Mesendoderm (in vitro differentiated cells): Measurements from ENCODE around the gene LRRC45.
"Not testable (repeated sequence)": the region's sequence is repeated elsewhere in the genome, so short reads cannot be mapped to it uniquely, and the experiment has no call there.

Experiments used
- DNase-seq: peaks from one replicate; pipeline ENCODE4 v3.0.0; 2013
- H2AK5ac ChIP-seq: 2 replicates; pipeline ENCODE4 v1.6.1; 2013; ENCODE audit warnings: low read length, inconsistent platforms
- H2BK120ac ChIP-seq: 2 replicates; pipeline ENCODE4 v1.6.1; 2013; ENCODE audit warnings: low read depth, mild to moderate bottlenecking, low read length, moderate library complexity, mixed read lengths
- H2BK15ac ChIP-seq: replicated peaks from 2 replicates; pipeline ENCODE4 v1.6.1; 2013; ENCODE audit warnings: low read depth, mild to moderate bottlenecking, moderate library complexity
- H2BK5ac ChIP-seq: 2 replicates; pipeline ENCODE4 v1.6.1; 2013; ENCODE audit warnings: low read length, inconsistent platforms
- H3K18ac ChIP-seq: 2 replicates; pipeline ENCODE4 v1.6.1; 2013; ENCODE audit warnings: mild to moderate bottlenecking, low read length, mixed read lengths
- H3K23ac ChIP-seq: one replicate; pipeline ENCODE4 v1.6.1; 2013; ENCODE audit warnings: low read length
- H3K27ac ChIP-seq: 2 replicates; pipeline ENCODE4 v1.5.1; 2013; ENCODE audit warnings: low read depth, mild to moderate bottlenecking, inconsistent platforms, low read length, moderate library complexity
- H3K27me3 ChIP-seq: 2 replicates; pipeline ENCODE4 v1.6.1; 2013; ENCODE audit warnings: low read length, control low read depth, mild to moderate bottlenecking, inconsistent platforms; ENCODE audit not compliant: insufficient read depth, poor library complexity
- H3K36me3 ChIP-seq: 2 replicates; pipeline ENCODE4 v1.6.1; 2013; ENCODE audit warnings: low read length, inconsistent platforms; ENCODE audit not compliant: control insufficient read depth, insufficient read depth
- H3K4ac ChIP-seq: one replicate; pipeline ENCODE4 v1.6.1; 2013; ENCODE audit warnings: low read depth, mild to moderate bottlenecking, low read length, moderate library complexity
- H3K4me1 ChIP-seq: 2 replicates; pipeline ENCODE4 v1.6.1; 2013; ENCODE audit warnings: low read depth, low read length, inconsistent platforms; ENCODE audit not compliant: control insufficient read depth
- H3K4me2 ChIP-seq: 2 replicates; pipeline ENCODE4 v1.6.1; 2013; ENCODE audit warnings: low read length
- H3K4me3 ChIP-seq: 2 replicates; pipeline ENCODE4 v1.5.1; 2013; ENCODE audit warnings: mild to moderate bottlenecking, low read length
- H3K56ac ChIP-seq: one replicate; pipeline ENCODE4 v1.6.1; 2013; ENCODE audit warnings: low read length
- H3K79me1 ChIP-seq: 2 replicates; pipeline ENCODE4 v1.6.1; 2013; ENCODE audit warnings: low read length, inconsistent platforms
- H3K79me2 ChIP-seq: 2 replicates; pipeline ENCODE4 v1.6.1; 2013; ENCODE audit warnings: mild to moderate bottlenecking, low read length; ENCODE audit not compliant: control insufficient read depth, insufficient read depth
- H3K9ac ChIP-seq: 2 replicates; pipeline ENCODE4 v1.6.1; 2013; ENCODE audit warnings: low read length, inconsistent platforms
- H4K5ac ChIP-seq: one replicate; pipeline ENCODE4 v1.6.1; 2013; ENCODE audit warnings: low read length
- H4K8ac ChIP-seq: one replicate; pipeline ENCODE4 v1.6.1; 2013; ENCODE audit warnings: low read depth, mild to moderate bottlenecking, control low read depth, low read length, moderate library complexity
- WGBS: extraction: QIAGEN DNeasy Blood & Tissue Kit; methylation state at CpG from one replicate; pipeline ENCODE4 v1.1.7; 2013; ENCODE audit warnings: low lambda C conversion rate, missing lambda C conversion rate; ENCODE audit not compliant: insufficient coverage; ENCODE audit errors: extremely low coverage; 5-methylcytosine and 5-hydroxymethylcytosine counted together

LRRC45 gene

GRCh38 chr17:81980122-81980521 is 43.0 kb upstream of the LRRC45 start:
- H2BK15ac ChIP-seq = no peak overlapping the region
- H4K8ac ChIP-seq = no peak overlapping the region
- peaks cover 3% of the 10 kb centered on the region for H3K36me3 ChIP-seq
- H3K27me3 ChIP-seq = no peaks in the 10 kb centered on the region
- H3K4ac ChIP-seq = no peak overlapping the region
- H2AK5ac ChIP-seq = no peak overlapping the region
- no peak overlapping the region for H3K4me3 ChIP-seq
- no peak overlapping the region for H4K5ac ChIP-seq
- WGBS = no CpG with 5 or more reads among the region's 4 CpGs
- H3K18ac ChIP-seq = no peak overlapping the region
- no peak overlapping the region for H3K4me2 ChIP-seq
- H3K56ac ChIP-seq = no peak overlapping the region
- H3K79me1 ChIP-seq = peaks cover 3% of the 10 kb centered on the region
- H3K9ac ChIP-seq = no peak overlapping the region
- H3K23ac ChIP-seq = no peak overlapping the region
- H2BK5ac ChIP-seq = no peak overlapping the region
- no peak overlapping the region for H2BK120ac ChIP-seq
- peaks cover 2% of the 10 kb centered on the region for H3K79me2 ChIP-seq
- H3K4me1 ChIP-seq = no peaks in the 10 kb centered on the region
- DNase-seq = no peak
- H3K27ac ChIP-seq = no peak overlapping the region

- Histone ChIP-seq H2AK5ac (no peak overlapping the region), H3K18ac (no peak overlapping the region), H3K79me2 (peaks cover 2% of the 10 kb centered on the region), H3K9ac (no peak overlapping the region), H3K27ac (no peak overlapping the region), H3K23ac (no peak overlapping the region), H3K4me1 (no peaks in the 10 kb centered on the region), H4K8ac (no peak overlapping the region), H2BK120ac (no peak overlapping the region), H2BK5ac (no peak overlapping the region), H3K79me1 (peaks cover 3% of the 10 kb centered on the region), H3K4me3 (no peak overlapping the region), H4K5ac (no peak overlapping the region), H2BK15ac (no peak overlapping the region), H3K4me2 (no peak overlapping the region), H3K27me3 (no peaks in the 10 kb centered on the region), H3K56ac (no peak overlapping the region), H3K4ac (no peak overlapping the region), H3K36me3 (peaks cover 5% of the 10 kb centered on the region)
- no peak for DNase-seq
- no CpG with 5 or more reads among the region's 9 CpGs for WGBS
Measured at GRCh38 chr17:81980707-81981343, 42.3 kb upstream of the LRRC45 start.

GRCh38 chr17:81981511-81981910 is 41.6 kb upstream of the LRRC45 start:
- not testable (repeated sequence) for H3K23ac ChIP-seq, H3K18ac ChIP-seq, H2AK5ac ChIP-seq, H3K4me2 ChIP-seq, H3K79me2 ChIP-seq, DNase-seq, H3K36me3 ChIP-seq, H2BK15ac ChIP-seq, H3K4ac ChIP-seq, H4K8ac ChIP-seq, H2BK120ac ChIP-seq, H3K27me3 ChIP-seq, H3K56ac ChIP-seq, H3K9ac ChIP-seq, H3K4me1 ChIP-seq, H2BK5ac ChIP-seq, H3K27ac ChIP-seq, H3K79me1 ChIP-seq, H3K4me3 ChIP-seq, H4K5ac ChIP-seq
- no CpG with 5 or more reads among the region's 12 CpGs for WGBS

GRCh38 chr17:81983011-81983638 is 40.0 kb upstream of the LRRC45 start:
- H3K36me3 ChIP-seq = peaks cover 5% of the 10 kb centered on the region
- H2BK15ac ChIP-seq = no peak overlapping the region
- H3K18ac ChIP-seq = no peak overlapping the region
- no peaks in the 10 kb centered on the region for H3K27me3 ChIP-seq
- peaks cover 3% of the 10 kb centered on the region for H3K79me1 ChIP-seq
- H4K8ac ChIP-seq = no peak overlapping the region
- H2AK5ac ChIP-seq = no peak overlapping the region
- H3K4me3 ChIP-seq = no peak overlapping the region
- no peak overlapping the region for H2BK120ac ChIP-seq
- H4K5ac ChIP-seq = no peak overlapping the region
- peaks cover 2% of the 10 kb centered on the region for H3K79me2 ChIP-seq
- DNase-seq = no peak
- no peak overlapping the region for H3K56ac ChIP-seq
- no peak overlapping the region for H2BK5ac ChIP-seq
- H3K4ac ChIP-seq = no peak overlapping the region
- H3K27ac ChIP-seq = no peak overlapping the region
- H3K9ac ChIP-seq = no peak overlapping the region
- no peaks in the 10 kb centered on the region for H3K4me1 ChIP-seq
- no CpG with 5 or more reads among the region's 35 CpGs for WGBS
- H3K23ac ChIP-seq = no peak overlapping the region
- no peak overlapping the region for H3K4me2 ChIP-seq

- H3K4ac ChIP-seq = no peak overlapping the region
- no peak overlapping the region for H3K4me2 ChIP-seq
- H3K27ac ChIP-seq = no peak overlapping the region
- peaks cover under 1% of the 10 kb centered on the region for H3K79me2 ChIP-seq
- no peak overlapping the region for H4K5ac ChIP-seq
- no peak overlapping the region for H2BK120ac ChIP-seq
- no peak overlapping the region for H3K4me3 ChIP-seq
- H3K27me3 ChIP-seq = no peaks in the 10 kb centered on the region
- H4K8ac ChIP-seq = no peak overlapping the region
- WGBS = no CpG with 5 or more reads among the region's 26 CpGs
- no peak for DNase-seq
- no peak overlapping the region for H3K18ac ChIP-seq
- no peak overlapping the region for H2BK15ac ChIP-seq
- no peaks in the 10 kb centered on the region for H3K4me1 ChIP-seq
- no peak overlapping the region for H3K23ac ChIP-seq
- H3K9ac ChIP-seq = no peak overlapping the region
- H2BK5ac ChIP-seq = no peak overlapping the region
- H2AK5ac ChIP-seq = no peak overlapping the region
- no peak overlapping the region for H3K56ac ChIP-seq
- peaks cover 2% of the 10 kb centered on the region for H3K79me1 ChIP-seq
- H3K36me3 ChIP-seq = peaks cover 5% of the 10 kb centered on the region
Measured at GRCh38 chr17:81983639-81984373, 39.3 kb upstream of the LRRC45 start.
